Kidney (tissue), 14 donors: Measurements from ENCODE around the gene NAP1L1. TPM values are rescaled to one million over a fixed set of nuclear protein-coding genes. Genes with fewer than 3 reads are reported as not detected.

Experiments used
- DNase-seq, 5 donors: peaks; one replicate each; pipeline ENCODE4 v3.0.0-alpha.2; 2013 to 2020
- FAIRE-seq: peaks from 2 replicates; lab custom pipeline; 2012; peaks lifted over from hg19 to GRCh38; lab: Jason Lieb, UNC
- H3K27ac ChIP-seq, 2 donors: one replicate each; pipeline ENCODE4 v1.7.0; 2013; ENCODE audit warnings: low read depth in 2 of 2, low read length in 2 of 2, inconsistent platforms in 1 of 2
- H3K27me3 ChIP-seq: one replicate; pipeline ENCODE4 v1.7.1; 2013; ENCODE audit warnings: low read length, inconsistent platforms; ENCODE audit not compliant: control insufficient read depth, insufficient read depth
- H3K36me3 ChIP-seq, 3 donors: one replicate each; pipeline versions ENCODE4 v1.7.0 to v1.7.1; 2013; ENCODE audit warnings: low read length in 3 of 3, control low read depth in 1 of 3, inconsistent platforms in 1 of 3; ENCODE audit not compliant: insufficient read depth in 3 of 3, control insufficient read depth in 2 of 3
- H3K4me1 ChIP-seq, 3 donors: one replicate each; pipeline versions ENCODE4 v1.7.0 to v1.7.1; 2013; ENCODE audit warnings: low read length in 3 of 3, inconsistent platforms in 1 of 3, low read depth in 1 of 3; ENCODE audit not compliant: control insufficient read depth in 2 of 3, insufficient read depth in 2 of 3
- H3K4me3 ChIP-seq, 3 donors: one replicate each; pipeline versions ENCODE4 v1.7.0 to v1.8.1; 2013; ENCODE audit warnings: low read length in 3 of 3, control low read depth in 1 of 3, inconsistent platforms in 1 of 3
- H3K9ac ChIP-seq, 3 donors: one replicate each; pipeline versions ENCODE4 v1.7.0 to v1.7.1; 2013; ENCODE audit warnings: low read length in 3 of 3, control low read depth in 1 of 3, inconsistent platforms in 1 of 3
- H3K9me3 ChIP-seq, 3 donors: one replicate each; pipeline versions ENCODE4 v1.7.0 to v1.7.1; 2013; ENCODE audit warnings: low read length in 3 of 3, control low read depth in 1 of 3, inconsistent platforms in 1 of 3; ENCODE audit not compliant: control insufficient read depth in 2 of 3, insufficient read depth in 1 of 3
- intact Hi-C: fragments of 100-400 bp; cut with DNase I; formaldehyde crosslinking; loops from one replicate; pipeline ENCODE4 v1.11.1; 2022
- polyA plus RNA-seq: library from polyadenylated mRNA; stranded (reverse); fragments of 350-450 nt; fragmentation: Illumina TruSeq; extraction: RNeasy Lipid Tissue Mini Kit (QIAGEN cat#74804); gene quantifications from one replicate; pipeline ENCODE4 v1.2.3, GENCODE V29; 2014; ENCODE audit warnings: low read depth, low replicate concordance; ENCODE audit not compliant: insufficient read depth
- total RNA-seq: library from RNA; stranded (reverse); fragmentation: NEBNext Ultra II Directional; extraction: Animal tissue kit (Norgen Biotek cat#: 25700); gene quantifications from one replicate; pipeline ENCODE4 v1.2.1, GENCODE V29; 2021
- TF ChIP-seq, protein P1 (sequence below): IDR thresholded peaks from 3 replicates; pipeline ENCODE4 v1.5.1; 2012; ENCODE audit warnings: mild to moderate bottlenecking, moderate library complexity, borderline replicate concordance; ENCODE audit not compliant: insufficient read depth; ENCODE audit errors: extremely low read depth
- donor health status: control.
- donor health status: control.
- donor health status: control.
- donor health status: control.
- donor health status: control.
- donor health status: DM: yes; HTN: yes; CAD: no.
- donor health status: Normal renal cell carcinoma (clear cell type).

NAP1L1 gene
- total and polyA plus RNA-seq, 2 donors from 2014 or later, result 180 to 288 TPM

GRCh38 chr12:76117751-76118150 is 33.3 kb upstream of the NAP1L1 start:
- no peak overlapping the region for H3K4me3 ChIP-seq
- DNase-seq, result no peak
- TF ChIP-seq, protein P1, sequence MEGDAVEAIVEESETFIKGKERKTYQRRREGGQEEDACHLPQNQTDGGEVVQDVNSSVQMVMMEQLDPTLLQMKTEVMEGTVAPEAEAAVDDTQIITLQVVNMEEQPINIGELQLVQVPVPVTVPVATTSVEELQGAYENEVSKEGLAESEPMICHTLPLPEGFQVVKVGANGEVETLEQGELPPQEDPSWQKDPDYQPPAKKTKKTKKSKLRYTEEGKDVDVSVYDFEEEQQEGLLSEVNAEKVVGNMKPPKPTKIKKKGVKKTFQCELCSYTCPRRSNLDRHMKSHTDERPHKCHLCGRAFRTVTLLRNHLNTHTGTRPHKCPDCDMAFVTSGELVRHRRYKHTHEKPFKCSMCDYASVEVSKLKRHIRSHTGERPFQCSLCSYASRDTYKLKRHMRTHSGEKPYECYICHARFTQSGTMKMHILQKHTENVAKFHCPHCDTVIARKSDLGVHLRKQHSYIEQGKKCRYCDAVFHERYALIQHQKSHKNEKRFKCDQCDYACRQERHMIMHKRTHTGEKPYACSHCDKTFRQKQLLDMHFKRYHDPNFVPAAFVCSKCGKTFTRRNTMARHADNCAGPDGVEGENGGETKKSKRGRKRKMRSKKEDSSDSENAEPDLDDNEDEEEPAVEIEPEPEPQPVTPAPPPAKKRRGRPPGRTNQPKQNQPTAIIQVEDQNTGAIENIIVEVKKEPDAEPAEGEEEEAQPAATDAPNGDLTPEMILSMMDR, result no peak
- H3K9ac ChIP-seq, result no peak overlapping the region
- H3K27me3 ChIP-seq, result no peaks in the 10 kb centered on the region
- intact Hi-C loops, result no loop called here
- no peak overlapping the region for H3K27ac ChIP-seq
- H3K9me3 ChIP-seq, result no peaks in the 10 kb centered on the region
- no peaks in the 10 kb centered on the region for H3K36me3 ChIP-seq
- no peak for FAIRE-seq
- no peaks in the 10 kb centered on the region for H3K4me1 ChIP-seq

- FAIRE-seq (no peak), DNase-seq (no peak)
- Histone ChIP-seq H3K36me3 (no peaks in the 10 kb centered on the region), H3K9ac (no peak overlapping the region), H3K27me3 (no peaks in the 10 kb centered on the region), H3K4me1 (no peaks in the 10 kb centered on the region), H3K27ac (no peak overlapping the region), H3K4me3 (no peak overlapping the region), H3K9me3 (no peaks in the 10 kb centered on the region)
- TF ChIP-seq, protein P1, result no peak
- intact Hi-C loops, result no loop called here
Observed at GRCh38 chr12:76117067-76117691, 32.7 kb upstream of the NAP1L1 start.

GRCh38 chr12:76113800-76114757 is 29.6 kb upstream of the NAP1L1 start:
- FAIRE-seq (no peak), DNase-seq (no peak)
- TF ChIP-seq, protein P1, result no peak
- Histone ChIP-seq H3K9me3 (no peaks in the 10 kb centered on the region), H3K4me3 (no peak overlapping the region), H3K27me3 (no peaks in the 10 kb centered on the region), H3K27ac (no peak overlapping the region), H3K4me1 (no peaks in the 10 kb centered on the region), H3K36me3 (no peaks in the 10 kb centered on the region), H3K9ac (no peak overlapping the region)
- intact Hi-C loops, result no loop called here
